ENCODE results near the gene OGFRL1.

Gene OGFRL1

GRCh38 chr6:71326611-71327010 is 38.0 kb downstream of the OGFRL1 start:
- CTCF ChIA-PET, result no interaction called here
- no peak overlapping the region for H3K27ac ChIP-seq (ENCODE audit: insufficient read depth in 1 of 2, low read depth in 1 of 2, low read length in 2 of 2, poor library complexity in 1 of 2, severe bottlenecking in 2 of 2)
- no peak for DNase-seq
- peaks cover 0 to 5% (median 0%) of the 10 kb centered on the region in 4 experiments for H3K4me1 ChIP-seq (ENCODE audit: control extremely low read depth in 1 of 4, control insufficient read depth in 4 of 4, insufficient read depth in 4 of 4, low read length in 3 of 4)
- H3K4me3 ChIP-seq (ENCODE audit: control insufficient read depth in 1 of 7, extremely low read depth in 1 of 7, insufficient read depth in 4 of 7, low read depth in 2 of 7, low read length in 6 of 7), result no peak overlapping the region
- no peaks in the 10 kb centered on the region for H3K36me3 ChIP-seq (ENCODE audit: control insufficient read depth in 4 of 4, insufficient read depth in 4 of 4, low read length in 3 of 4)
- no peaks in the 10 kb centered on the region for H3K9me3 ChIP-seq (ENCODE audit: control extremely low read depth in 1 of 5, control insufficient read depth in 4 of 5, insufficient read depth in 2 of 5, low read depth in 1 of 5, low read length in 4 of 5)
- POLR2A ChIA-PET, result interaction anchor here (0.9 kb wide), 1 partner anchor 38 kb away, joined by 4 read pairs; the partner anchor contains the start of gene OGFRL1
- no peaks in the 10 kb centered on the region for H3K27me3 ChIP-seq (replicated peaks in 2 of 5; ENCODE audit: control insufficient read depth in 4 of 5, insufficient read depth in 5 of 5, low read length in 4 of 5)

DNA sequence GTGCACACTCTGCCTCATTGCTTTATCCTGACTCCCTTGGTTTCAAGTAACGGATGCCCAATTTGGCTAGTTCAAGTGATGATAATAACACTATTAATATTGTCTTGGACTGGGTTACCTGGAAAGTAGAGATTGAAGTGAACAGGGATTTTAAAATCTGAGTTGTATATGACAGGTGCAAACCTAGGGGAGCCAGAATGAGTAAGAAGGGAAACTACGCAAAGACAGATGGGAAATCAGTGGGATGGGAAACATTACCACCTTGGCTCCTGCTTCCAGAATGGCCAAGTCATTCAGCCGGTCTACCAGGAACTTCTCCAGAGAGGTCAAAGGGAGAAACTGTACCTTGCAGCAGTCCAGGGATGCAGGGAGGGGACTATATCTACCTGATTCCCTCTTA is 41.9 kb downstream of the OGFRL1 start:
- Histone ChIP-seq H3K36me3 (ENCODE audit: control insufficient read depth in 4 of 4, insufficient read depth in 4 of 4, low read length in 3 of 4) (no peaks in the 10 kb centered on the region), H3K4me3 (ENCODE audit: control insufficient read depth in 1 of 7, extremely low read depth in 1 of 7, insufficient read depth in 4 of 7, low read depth in 2 of 7, low read length in 6 of 7) (no peak overlapping the region), H3K27me3 (replicated peaks in 2 of 5; ENCODE audit: control insufficient read depth in 4 of 5, insufficient read depth in 5 of 5, low read length in 4 of 5) (no peaks in the 10 kb centered on the region), H3K9me3 (ENCODE audit: control extremely low read depth in 1 of 5, control insufficient read depth in 4 of 5, insufficient read depth in 2 of 5, low read depth in 1 of 5, low read length in 4 of 5) (no peaks in the 10 kb centered on the region), H3K4me1 (ENCODE audit: control extremely low read depth in 1 of 4, control insufficient read depth in 4 of 4, insufficient read depth in 4 of 4, low read length in 3 of 4) (peaks cover 0 to 9% (median 0%) of the 10 kb centered on the region in 4 experiments), H3K27ac (ENCODE audit: insufficient read depth in 1 of 2, low read depth in 1 of 2, low read length in 2 of 2, poor library complexity in 1 of 2, severe bottlenecking in 2 of 2) (no peak overlapping the region)
- no peak for DNase-seq
- ChIA-PET CTCF (interaction anchor here (1.4 kb wide), 1 partner anchor 14 kb away, joined by 3 read pairs; no protein-coding TSS in a partner anchor), POLR2A (no interaction called here)
- WGBS (ENCODE audit: insufficient coverage), result 90% methylated on average over 2 of the region's 3 CpGs

DNA sequence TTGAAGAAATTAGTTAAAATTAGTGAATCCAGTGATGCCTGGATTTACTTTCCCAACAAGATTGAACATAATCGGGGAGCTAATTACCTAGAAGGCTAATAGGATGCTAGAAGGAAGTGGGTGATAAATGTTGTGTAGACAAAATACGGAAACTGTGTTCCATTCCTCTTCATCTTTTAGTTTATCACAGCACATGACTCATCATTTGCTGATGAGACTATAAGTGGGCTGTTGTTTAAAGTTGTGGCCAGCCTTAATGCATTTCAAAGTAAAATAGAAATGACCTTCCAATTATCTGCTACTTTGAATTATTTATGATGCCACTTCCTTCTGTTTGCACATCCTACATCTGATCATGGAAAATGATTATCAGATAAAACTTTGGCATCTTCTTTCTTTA is 43.4 kb downstream of the OGFRL1 start:
- Histone ChIP-seq H3K27ac (ENCODE audit: insufficient read depth in 1 of 2, low read depth in 1 of 2, low read length in 2 of 2, poor library complexity in 1 of 2, severe bottlenecking in 2 of 2) (no peak overlapping the region), H3K4me1 (ENCODE audit: control extremely low read depth in 1 of 4, control insufficient read depth in 4 of 4, insufficient read depth in 4 of 4, low read length in 3 of 4) (peaks cover 0 to 9% (median 0%) of the 10 kb centered on the region in 4 experiments), H3K27me3 (replicated peaks in 2 of 5; ENCODE audit: control insufficient read depth in 4 of 5, insufficient read depth in 5 of 5, low read length in 4 of 5) (no peaks in the 10 kb centered on the region), H3K36me3 (ENCODE audit: control insufficient read depth in 4 of 4, insufficient read depth in 4 of 4, low read length in 3 of 4) (no peaks in the 10 kb centered on the region), H3K4me3 (ENCODE audit: control insufficient read depth in 1 of 7, extremely low read depth in 1 of 7, insufficient read depth in 4 of 7, low read depth in 2 of 7, low read length in 6 of 7) (no peak overlapping the region), H3K9me3 (ENCODE audit: control extremely low read depth in 1 of 5, control insufficient read depth in 4 of 5, insufficient read depth in 2 of 5, low read depth in 1 of 5, low read length in 4 of 5) (no peaks in the 10 kb centered on the region)
- ChIA-PET POLR2A (no interaction called here), CTCF (interaction anchor here (1.1 to 2.0 kb wide), 3 partner anchors 10 to 139 kb away, joined by 3 to 8 read pairs (median 3); no protein-coding TSS in a partner anchor)
- no CpG with 5 or more reads among the region's 2 CpGs for WGBS (ENCODE audit: insufficient coverage)
- DNase-seq, result no peak

DNA sequence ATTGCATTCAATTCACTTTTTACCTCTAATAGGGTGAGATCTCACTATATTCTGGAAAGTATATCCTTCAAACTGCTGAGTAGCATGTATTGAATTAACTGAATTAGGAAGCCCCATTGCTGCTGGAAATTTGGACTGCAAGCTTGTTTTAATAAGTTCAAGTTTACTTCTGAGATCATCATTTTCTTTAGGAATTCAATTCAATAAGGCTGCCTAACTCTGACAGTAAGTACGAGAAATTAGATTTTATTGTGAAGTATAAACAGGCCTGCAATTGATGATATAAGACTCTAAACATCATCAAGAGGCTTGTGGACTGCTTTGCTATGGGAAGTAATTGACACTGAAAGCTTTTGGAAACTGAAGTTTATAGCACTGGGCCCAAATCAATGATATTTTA is 44.4 kb downstream of the OGFRL1 start:
- Histone ChIP-seq H3K9me3 (ENCODE audit: control extremely low read depth in 1 of 5, control insufficient read depth in 4 of 5, insufficient read depth in 2 of 5, low read depth in 1 of 5, low read length in 4 of 5) (no peaks in the 10 kb centered on the region), H3K4me1 (ENCODE audit: control extremely low read depth in 1 of 4, control insufficient read depth in 4 of 4, insufficient read depth in 4 of 4, low read length in 3 of 4) (peaks cover 0 to 9% (median 0%) of the 10 kb centered on the region in 4 experiments), H3K4me3 (ENCODE audit: control insufficient read depth in 1 of 7, extremely low read depth in 1 of 7, insufficient read depth in 4 of 7, low read depth in 2 of 7, low read length in 6 of 7) (no peak overlapping the region), H3K27ac (ENCODE audit: insufficient read depth in 1 of 2, low read depth in 1 of 2, low read length in 2 of 2, poor library complexity in 1 of 2, severe bottlenecking in 2 of 2) (no peak overlapping the region), H3K36me3 (ENCODE audit: control insufficient read depth in 4 of 4, insufficient read depth in 4 of 4, low read length in 3 of 4) (no peaks in the 10 kb centered on the region), H3K27me3 (replicated peaks in 2 of 5; ENCODE audit: control insufficient read depth in 4 of 5, insufficient read depth in 5 of 5, low read length in 4 of 5) (no peaks in the 10 kb centered on the region)
- ChIA-PET CTCF (interaction anchor here (1.0 to 2.0 kb wide), 3 partner anchors 11 to 140 kb away, joined by 3 to 8 read pairs (median 3); no protein-coding TSS in a partner anchor), POLR2A (no interaction called here)
- WGBS (ENCODE audit: insufficient coverage), result no CpG with 5 or more reads among the region's 1 CpG
- DNase-seq, result no peak

- no peak overlapping the region for H3K27ac ChIP-seq (ENCODE audit: insufficient read depth in 1 of 2, low read depth in 1 of 2, low read length in 2 of 2, poor library complexity in 1 of 2, severe bottlenecking in 2 of 2)
- ChIA-PET POLR2A (no interaction called here), CTCF (interaction anchor here (1.0 to 2.0 kb wide), 2 partner anchors 12 to 17 kb away, joined by 3 to 8 read pairs; no protein-coding TSS in a partner anchor)
- 96% methylated on average over 2 of the region's 2 CpGs for WGBS (ENCODE audit: insufficient coverage)
- no peaks in the 10 kb centered on the region for H3K27me3 ChIP-seq (replicated peaks in 2 of 5; ENCODE audit: control insufficient read depth in 4 of 5, insufficient read depth in 5 of 5, low read length in 4 of 5)
- H3K4me1 ChIP-seq (ENCODE audit: control extremely low read depth in 1 of 4, control insufficient read depth in 4 of 4, insufficient read depth in 4 of 4, low read length in 3 of 4), result peaks cover 0 to 9% (median 0%) of the 10 kb centered on the region in 4 experiments
- H3K4me3 ChIP-seq (ENCODE audit: control insufficient read depth in 1 of 7, extremely low read depth in 1 of 7, insufficient read depth in 4 of 7, low read depth in 2 of 7, low read length in 6 of 7), result no peak overlapping the region
- H3K36me3 ChIP-seq (ENCODE audit: control insufficient read depth in 4 of 4, insufficient read depth in 4 of 4, low read length in 3 of 4), result no peaks in the 10 kb centered on the region
- no peak for DNase-seq
- H3K9me3 ChIP-seq (ENCODE audit: control extremely low read depth in 1 of 5, control insufficient read depth in 4 of 5, insufficient read depth in 2 of 5, low read depth in 1 of 5, low read length in 4 of 5), result no peaks in the 10 kb centered on the region
Measured at GRCh38 chr6:71333697-71334096, 45.1 kb downstream of the OGFRL1 start.

- Histone ChIP-seq H3K9me3 (ENCODE audit: control extremely low read depth in 1 of 5, control insufficient read depth in 4 of 5, insufficient read depth in 2 of 5, low read depth in 1 of 5, low read length in 4 of 5) (no peaks in the 10 kb centered on the region), H3K4me1 (ENCODE audit: control extremely low read depth in 1 of 4, control insufficient read depth in 4 of 4, insufficient read depth in 4 of 4, low read length in 3 of 4) (peaks cover 0 to 9% (median 0%) of the 10 kb centered on the region in 4 experiments), H3K4me3 (ENCODE audit: control insufficient read depth in 1 of 7, extremely low read depth in 1 of 7, insufficient read depth in 4 of 7, low read depth in 2 of 7, low read length in 6 of 7) (no peak overlapping the region), H3K27me3 (replicated peaks in 2 of 5; ENCODE audit: control insufficient read depth in 4 of 5, insufficient read depth in 5 of 5, low read length in 4 of 5) (no peaks in the 10 kb centered on the region), H3K27ac (ENCODE audit: insufficient read depth in 1 of 2, low read depth in 1 of 2, low read length in 2 of 2, poor library complexity in 1 of 2, severe bottlenecking in 2 of 2) (no peak overlapping the region), H3K36me3 (ENCODE audit: control insufficient read depth in 4 of 4, insufficient read depth in 4 of 4, low read length in 3 of 4) (no peaks in the 10 kb centered on the region)
- DNase-seq, result peak in 2 of 3 donors; percentile 22 to 38
- POLR2A ChIA-PET, result no interaction called here
- CTCF ChIA-PET, result no interaction called here
Measured at GRCh38 chr6:71334768-71335167, 46.2 kb downstream of the OGFRL1 start.

DNA sequence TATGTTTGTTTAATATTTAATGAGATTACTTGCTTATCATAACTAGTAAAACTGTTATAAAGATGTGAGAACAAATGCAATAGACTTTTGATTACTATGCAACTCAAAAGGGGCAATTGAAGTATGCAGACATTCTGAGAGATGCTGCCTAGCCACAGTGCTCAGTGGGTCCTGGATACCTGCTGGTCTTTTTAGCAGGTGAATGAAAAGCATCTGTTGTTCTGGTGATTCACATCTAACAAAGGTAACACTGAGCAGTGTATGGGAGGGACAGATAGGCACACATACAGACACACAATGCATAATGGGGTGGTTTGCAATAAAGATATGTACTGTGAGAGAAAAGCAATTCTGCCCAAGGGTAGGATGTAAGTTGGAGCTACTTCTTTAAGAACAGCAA is 46.9 kb downstream of the OGFRL1 start:
- H3K27me3 ChIP-seq (replicated peaks in 2 of 5; ENCODE audit: control insufficient read depth in 4 of 5, insufficient read depth in 5 of 5, low read length in 4 of 5), result no peaks in the 10 kb centered on the region
- POLR2A ChIA-PET, result no interaction called here
- peaks cover 0 to 9% (median 0%) of the 10 kb centered on the region in 4 experiments for H3K4me1 ChIP-seq (ENCODE audit: control extremely low read depth in 1 of 4, control insufficient read depth in 4 of 4, insufficient read depth in 4 of 4, low read length in 3 of 4)
- no peaks in the 10 kb centered on the region for H3K9me3 ChIP-seq (ENCODE audit: control extremely low read depth in 1 of 5, control insufficient read depth in 4 of 5, insufficient read depth in 2 of 5, low read depth in 1 of 5, low read length in 4 of 5)
- no peak for DNase-seq
- no peak overlapping the region for H3K27ac ChIP-seq (ENCODE audit: insufficient read depth in 1 of 2, low read depth in 1 of 2, low read length in 2 of 2, poor library complexity in 1 of 2, severe bottlenecking in 2 of 2)
- CTCF ChIA-PET, result interaction anchor here (2.5 kb wide), 1 partner anchor 15 kb away, joined by 6 read pairs; no protein-coding TSS in a partner anchor
- H3K36me3 ChIP-seq (ENCODE audit: control insufficient read depth in 4 of 4, insufficient read depth in 4 of 4, low read length in 3 of 4), result no peaks in the 10 kb centered on the region
- no peak overlapping the region for H3K4me3 ChIP-seq (ENCODE audit: control insufficient read depth in 1 of 7, extremely low read depth in 1 of 7, insufficient read depth in 4 of 7, low read depth in 2 of 7, low read length in 6 of 7)

Data from common myeloid progenitor, CD34-positive (primary cell).